Measurements from ENCODE around the gene ZBTB12. TPM values are rescaled to one million over a fixed set of nuclear protein-coding genes. Genes with fewer than 3 reads are reported as not detected.
A peak's percentile ranks its signal among the peaks of the same experiment; 100 is the strongest.
"Not testable (repeated sequence)": the region's sequence is repeated elsewhere in the genome, so short reads cannot be mapped to it uniquely, and the experiment has no call there.

ZBTB12 gene
- total RNA-seq, 1 experiment from 2014 or later: 1.3 TPM

- DNase-seq (ENCODE audit: low spot score): no peak
These were observed 21.1 kb upstream of the ZBTB12 start for GRCh38 chr6:31922942-31923341.

- no peak for DNase-seq (ENCODE audit: low spot score)
These were observed 18.9 kb upstream of the ZBTB12 start for GRCh38 chr6:31920811-31921210.

- no peak for DNase-seq (ENCODE audit: low spot score)
These were observed 17.9 kb upstream of the ZBTB12 start for GRCh38 chr6:31919624-31920303.

- DNase-seq (ENCODE audit: low spot score): no peak
These were observed 16.3 kb upstream of the ZBTB12 start for GRCh38 chr6:31918069-31918720.

- no peak for DNase-seq (ENCODE audit: low spot score)
These were observed 13.9 kb upstream of the ZBTB12 start for GRCh38 chr6:31915756-31916155.

- DNase-seq (ENCODE audit: low spot score): no peak
These were observed 13.5 kb upstream of the ZBTB12 start for GRCh38 chr6:31915351-31915750.

GRCh38 chr6:31911826-31912585, 10.1 kb upstream of the ZBTB12 start:
- no peak for DNase-seq (ENCODE audit: low spot score)

- DNase-seq (ENCODE audit: low spot score): not testable (repeated sequence)
These were observed 7.4 kb upstream of the ZBTB12 start for GRCh38 chr6:31909298-31909697.

- DNase-seq (ENCODE audit: low spot score): no peak
These were observed 6.9 kb upstream of the ZBTB12 start for GRCh38 chr6:31908791-31909190.

- not testable (repeated sequence) for DNase-seq (ENCODE audit: low spot score)
These were observed 6.4 kb upstream of the ZBTB12 start for GRCh38 chr6:31908255-31908654.

- no peak for DNase-seq (ENCODE audit: low spot score)
These were observed 5.4 kb upstream of the ZBTB12 start for GRCh38 chr6:31907158-31907813.

GRCh38 chr6:31906727-31907126, 4.8 kb upstream of the ZBTB12 start:
- DNase-seq (ENCODE audit: low spot score): not testable (repeated sequence)

- DNase-seq (ENCODE audit: low spot score): no peak
These were observed 4.2 kb upstream of the ZBTB12 start for GRCh38 chr6:31906122-31906521.

GRCh38 chr6:31905041-31905440, 3.2 kb upstream of the ZBTB12 start:
- DNase-seq (ENCODE audit: low spot score): no peak

GRCh38 chr6:31903957-31904356, 2.1 kb upstream of the ZBTB12 start:
- DNase-seq (ENCODE audit: low spot score): no peak

GRCh38 chr6:31901415-31901952, 402 bp downstream of the ZBTB12 start:
- DNase-seq (ENCODE audit: low spot score): peak; percentile 22

GRCh38 chr6:31900917-31901414, 920 bp downstream of the ZBTB12 start:
- DNase-seq (ENCODE audit: low spot score): no peak

GRCh38 chr6:31899882-31900722, 1.8 kb downstream of the ZBTB12 start:
- no peak for DNase-seq (ENCODE audit: low spot score)

- DNase-seq (ENCODE audit: low spot score): no peak
These were observed 2.7 kb downstream of the ZBTB12 start for GRCh38 chr6:31899215-31899614.

GRCh38 chr6:31898383-31899011, 3.4 kb downstream of the ZBTB12 start:
- DNase-seq (ENCODE audit: low spot score): peak; percentile 33
